Progenitor cell of endocrine pancreas (in vitro differentiated cells): ENCODE data around the gene EAF1. TPM values are rescaled to one million over a fixed set of nuclear protein-coding genes. Genes with fewer than 3 reads are reported as not detected.
"Not testable (repeated sequence)": the region's sequence is repeated elsewhere in the genome, so short reads cannot be mapped to it uniquely, and the experiment has no call there.

Experiments used
- DNase-seq: peaks from one replicate; pipeline ENCODE4 v3.0.0; 2021; ENCODE audit warnings: low spot score; ENCODE audit not compliant: unreplicated experiment
- H3K27ac Mint-ChIP-seq: 2 replicates; pipeline ENCODE4 v1.8.0; 2021; ENCODE audit warnings: mild to moderate bottlenecking, moderate library complexity, mixed read lengths
- H3K27me3 Mint-ChIP-seq: 2 replicates; pipeline ENCODE4 v1.8.0; 2021; ENCODE audit warnings: mixed read lengths
- H3K36me3 Mint-ChIP-seq: 2 replicates; pipeline ENCODE4 v1.8.0; 2022; ENCODE audit warnings: mixed read lengths; ENCODE audit not compliant: insufficient read depth
- H3K4me1 Mint-ChIP-seq: 2 replicates; pipeline ENCODE4 v1.8.0; 2021; ENCODE audit warnings: low read depth, mixed read lengths
- H3K4me3 Mint-ChIP-seq: 2 replicates; pipeline ENCODE4 v1.8.0; 2021; ENCODE audit warnings: low read depth, mild to moderate bottlenecking, moderate library complexity, mixed read lengths
- H3K9me3 Mint-ChIP-seq: 2 replicates; pipeline ENCODE4 v1.8.0; 2021; ENCODE audit warnings: low read depth, mixed read lengths
- total RNA-seq: library from RNA; stranded (reverse); gene quantifications from 2 replicates; pipeline ENCODE4 v1.2.1, GENCODE V29; 2021
- TF ChIP-seq, protein P1 (sequence below): fragments of 200-600 bp; sonication (generic); IDR thresholded peaks from one replicate; pipeline ENCODE4 v1.5.0; 2021; ENCODE audit warnings: antibody characterized with exemption, mild to moderate bottlenecking; ENCODE audit not compliant: unreplicated experiment

EAF1 gene
- total RNA-seq, 1 donor from 2014 or later: 28.2 TPM

DNA sequence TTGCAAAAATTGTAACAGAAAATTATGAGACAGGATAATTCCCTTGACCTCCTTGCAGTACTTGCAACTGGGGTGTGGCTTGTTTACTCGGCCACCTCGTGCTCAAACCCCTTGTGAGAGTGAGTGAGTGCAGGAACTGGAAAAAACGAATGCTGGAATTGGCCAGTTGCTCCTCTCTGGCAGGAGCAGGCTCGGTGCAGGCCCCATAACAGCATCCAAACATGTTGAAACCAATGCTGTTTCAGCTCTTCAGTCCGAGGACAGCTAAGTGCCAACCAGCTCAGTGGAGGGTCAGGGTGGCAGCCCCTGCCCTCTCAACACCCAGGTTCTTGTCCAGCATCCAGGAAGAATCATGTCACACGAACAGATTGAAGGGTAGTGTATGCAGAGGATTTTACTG is 36.9 kb upstream of the EAF1 start:
- Mint-ChIP-seq H3K27ac (no peak overlapping the region), H3K27me3 (no peaks in the 10 kb centered on the region), H3K4me3 (no peak overlapping the region), H3K36me3 (no peaks in the 10 kb centered on the region), H3K4me1 (no peaks in the 10 kb centered on the region), H3K9me3 (peaks cover 6% of the 10 kb centered on the region)
- TF ChIP-seq, protein P1, sequence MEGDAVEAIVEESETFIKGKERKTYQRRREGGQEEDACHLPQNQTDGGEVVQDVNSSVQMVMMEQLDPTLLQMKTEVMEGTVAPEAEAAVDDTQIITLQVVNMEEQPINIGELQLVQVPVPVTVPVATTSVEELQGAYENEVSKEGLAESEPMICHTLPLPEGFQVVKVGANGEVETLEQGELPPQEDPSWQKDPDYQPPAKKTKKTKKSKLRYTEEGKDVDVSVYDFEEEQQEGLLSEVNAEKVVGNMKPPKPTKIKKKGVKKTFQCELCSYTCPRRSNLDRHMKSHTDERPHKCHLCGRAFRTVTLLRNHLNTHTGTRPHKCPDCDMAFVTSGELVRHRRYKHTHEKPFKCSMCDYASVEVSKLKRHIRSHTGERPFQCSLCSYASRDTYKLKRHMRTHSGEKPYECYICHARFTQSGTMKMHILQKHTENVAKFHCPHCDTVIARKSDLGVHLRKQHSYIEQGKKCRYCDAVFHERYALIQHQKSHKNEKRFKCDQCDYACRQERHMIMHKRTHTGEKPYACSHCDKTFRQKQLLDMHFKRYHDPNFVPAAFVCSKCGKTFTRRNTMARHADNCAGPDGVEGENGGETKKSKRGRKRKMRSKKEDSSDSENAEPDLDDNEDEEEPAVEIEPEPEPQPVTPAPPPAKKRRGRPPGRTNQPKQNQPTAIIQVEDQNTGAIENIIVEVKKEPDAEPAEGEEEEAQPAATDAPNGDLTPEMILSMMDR: no peak
- no peak for DNase-seq

DNA sequence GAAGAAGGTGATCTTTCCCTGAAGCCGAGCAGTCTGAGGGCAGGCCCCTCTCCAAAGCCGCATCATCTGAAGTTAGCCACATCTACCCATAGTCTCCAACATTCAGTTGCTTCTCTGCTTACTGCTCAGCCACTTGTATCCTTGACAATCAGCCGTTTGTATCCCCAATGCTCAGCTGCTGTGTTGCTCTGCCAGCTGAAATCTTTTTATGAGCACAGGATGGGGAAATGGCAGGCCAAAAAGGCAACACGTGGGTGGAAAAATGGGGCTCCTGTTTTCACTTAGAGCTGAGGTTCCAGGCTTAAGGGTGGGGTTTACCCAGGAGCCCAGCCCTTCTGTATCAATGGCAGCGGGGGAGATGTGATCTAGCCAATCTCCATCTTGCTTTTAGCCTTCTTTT is 36.4 kb upstream of the EAF1 start:
- TF ChIP-seq, protein P1: no peak
- Mint-ChIP-seq H3K36me3 (no peaks in the 10 kb centered on the region), H3K4me1 (no peaks in the 10 kb centered on the region), H3K27me3 (no peaks in the 10 kb centered on the region), H3K27ac (no peak overlapping the region), H3K4me3 (no peak overlapping the region), H3K9me3 (peaks cover 5% of the 10 kb centered on the region)
- no peak for DNase-seq

DNA sequence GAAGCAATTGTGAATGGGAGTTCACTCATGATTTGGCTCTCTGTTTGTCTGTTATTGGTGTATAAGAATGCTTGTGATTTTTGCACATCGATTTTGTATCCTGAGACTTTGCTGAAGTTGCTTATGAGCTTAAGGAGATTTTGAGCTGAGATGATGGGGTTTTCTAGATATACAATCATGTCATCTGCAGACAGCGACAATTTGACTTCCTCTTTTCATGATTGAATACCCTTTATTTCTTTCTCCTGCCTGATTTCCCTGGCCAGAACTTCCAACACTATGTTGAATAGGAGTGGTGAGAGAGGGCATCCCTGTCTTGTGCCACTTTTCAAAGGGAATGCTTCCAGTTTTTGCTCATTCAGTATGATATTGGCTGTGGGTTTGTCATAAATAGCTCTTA is 34.1 kb upstream of the EAF1 start:
- not testable (repeated sequence) for H3K4me1 Mint-ChIP-seq, DNase-seq, H3K9me3 Mint-ChIP-seq, H3K36me3 Mint-ChIP-seq, H3K4me3 Mint-ChIP-seq, H3K27ac Mint-ChIP-seq, H3K27me3 Mint-ChIP-seq

DNA sequence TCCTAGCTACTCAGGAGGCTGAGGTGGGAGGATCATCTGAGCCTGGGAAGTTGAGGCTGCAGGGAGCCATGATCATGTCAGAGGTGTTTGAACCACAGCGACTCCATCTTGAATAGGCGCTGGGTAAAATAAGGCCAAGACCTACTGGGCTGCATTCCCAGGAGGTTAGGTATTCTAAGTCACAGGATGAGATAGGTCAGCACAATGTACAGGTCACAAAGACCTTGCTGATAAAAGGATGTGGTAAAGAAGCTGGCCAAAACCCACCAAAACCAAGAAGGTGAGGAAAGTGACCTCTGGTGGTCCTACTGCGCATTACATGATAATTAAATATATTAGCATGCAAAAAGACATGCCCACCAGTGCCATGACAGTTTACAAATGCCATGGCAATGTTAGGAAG is 28.7 kb upstream of the EAF1 start:
- not testable (repeated sequence) for H3K4me3 Mint-ChIP-seq, DNase-seq, H3K9me3 Mint-ChIP-seq, H3K4me1 Mint-ChIP-seq, H3K27ac Mint-ChIP-seq, H3K36me3 Mint-ChIP-seq, H3K27me3 Mint-ChIP-seq

DNA sequence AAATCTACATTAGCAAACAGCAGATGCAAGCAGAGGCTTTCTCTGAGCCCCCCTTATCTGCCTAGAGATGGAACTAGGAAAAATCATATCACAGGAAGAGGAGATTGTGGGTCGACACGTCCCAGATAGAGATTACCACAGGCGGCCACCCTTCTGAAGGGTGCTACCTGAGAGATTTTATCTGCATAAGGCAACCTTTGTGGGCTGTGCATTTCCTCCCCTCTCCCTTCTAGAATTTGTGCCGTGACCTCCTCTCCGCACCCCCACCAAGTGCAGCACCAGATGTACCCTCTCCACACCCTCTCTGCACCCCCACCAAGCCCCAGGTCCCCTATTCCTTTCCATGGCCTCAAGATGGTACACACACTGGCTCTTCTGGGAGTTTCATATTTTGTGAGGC is 27.4 kb upstream of the EAF1 start:
- TF ChIP-seq, protein P1: no peak
- Mint-ChIP-seq H3K36me3 (peaks cover 7% of the 10 kb centered on the region), H3K9me3 (peaks cover 7% of the 10 kb centered on the region), H3K4me3 (no peak overlapping the region), H3K27me3 (no peaks in the 10 kb centered on the region), H3K4me1 (no peaks in the 10 kb centered on the region), H3K27ac (no peak overlapping the region)
- DNase-seq: no peak

DNA sequence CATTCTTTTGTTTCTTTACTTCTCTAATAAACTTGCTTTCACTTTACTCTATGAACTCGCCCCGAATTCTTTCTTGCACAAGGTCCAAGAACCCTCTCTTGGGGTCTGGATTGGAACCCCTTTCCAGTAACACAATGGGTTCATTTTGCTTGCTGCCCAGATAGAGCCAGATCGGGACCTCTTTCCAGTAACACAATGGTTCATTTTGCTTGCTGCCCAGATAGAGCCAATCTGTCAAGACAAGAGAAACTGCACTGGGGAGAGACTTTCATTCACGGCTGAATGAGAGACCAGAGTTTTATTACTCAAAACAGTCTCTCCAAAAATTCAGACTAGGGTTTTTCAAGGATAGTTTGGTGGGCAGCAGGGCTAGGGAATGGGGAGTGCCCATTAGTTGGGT is 25.5 kb upstream of the EAF1 start:
- no peaks in the 10 kb centered on the region for H3K4me1 Mint-ChIP-seq
- no peak overlapping the region for H3K27ac Mint-ChIP-seq
- no peak overlapping the region for H3K4me3 Mint-ChIP-seq
- peaks cover 5% of the 10 kb centered on the region for H3K9me3 Mint-ChIP-seq
- H3K27me3 Mint-ChIP-seq: no peaks in the 10 kb centered on the region
- DNase-seq: no peak
- TF ChIP-seq, protein P1: no peak
- H3K36me3 Mint-ChIP-seq: peaks cover 4% of the 10 kb centered on the region
